Hippocampal formation (tissue), 2 donors: ENCODE results near the gene PTGR1.

Source experiments
- DNase-seq, 2 donors: peaks; one replicate each; lab custom pipeline; 2025; lab: John Stamatoyannopoulos, UW

The PTGR1 gene

DNA sequence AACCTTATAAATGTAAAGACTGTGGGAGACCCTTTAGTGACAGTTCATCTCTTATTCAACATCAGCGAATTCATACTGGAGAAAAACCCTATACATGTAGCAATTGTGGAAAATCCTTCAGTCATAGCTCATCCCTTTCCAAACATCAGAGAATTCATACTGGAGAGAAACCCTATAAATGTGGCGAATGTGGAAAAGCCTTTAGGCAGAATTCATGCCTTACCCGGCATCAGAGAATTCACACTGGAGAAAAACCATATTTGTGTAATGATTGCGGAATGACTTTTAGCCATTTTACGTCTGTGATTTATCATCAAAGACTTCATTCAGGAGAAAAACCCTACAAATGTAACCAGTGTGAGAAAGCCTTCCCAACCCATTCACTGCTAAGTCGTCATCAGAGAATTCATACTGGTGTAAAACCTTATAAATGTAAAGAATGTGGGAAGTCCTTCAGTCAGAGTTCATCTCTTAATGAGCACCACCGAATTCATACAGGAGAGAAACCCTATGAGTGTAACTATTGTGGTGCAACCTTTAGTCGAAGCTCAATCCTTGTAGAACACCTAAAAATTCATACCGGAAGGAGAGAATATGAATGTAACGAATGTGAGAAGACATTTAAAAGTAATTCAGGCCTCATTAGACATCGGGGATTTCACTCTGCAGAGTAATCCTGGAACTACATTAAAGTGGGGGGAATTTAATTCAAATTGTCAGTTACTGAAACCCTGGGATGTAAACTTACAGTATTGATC is 56.8 kb downstream of the PTGR1 start:
- no peak for DNase-seq

- no peak for DNase-seq
Observed at GRCh38 chr9:111533099-111533790, 66.2 kb downstream of the PTGR1 start.

DNA sequence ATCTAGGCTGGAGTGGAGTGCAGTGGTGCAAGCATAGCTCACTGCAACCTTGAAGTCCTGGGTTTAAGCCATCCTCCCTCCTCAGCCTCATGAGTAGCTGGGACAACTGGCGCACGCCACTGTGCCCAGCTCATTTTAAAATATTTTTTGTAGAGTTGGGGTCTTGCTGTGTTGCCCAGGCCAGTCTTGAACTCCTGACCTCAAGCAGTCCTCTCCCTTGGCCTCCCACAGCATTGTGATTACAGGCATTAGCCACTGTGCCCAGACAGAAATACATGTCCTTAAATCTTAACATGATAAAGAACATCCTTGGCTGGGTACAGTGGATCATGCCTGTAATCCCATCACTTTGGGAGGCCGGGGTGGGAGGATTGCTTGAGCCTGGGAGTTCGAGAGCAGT is 67.7 kb downstream of the PTGR1 start:
- no peak for DNase-seq

GRCh38 chr9:111529787-111530186 is 69.7 kb downstream of the PTGR1 start:
- DNase-seq, result no peak

- no peak for DNase-seq
Observed at GRCh38 chr9:111527347-111527746, 72.1 kb downstream of the PTGR1 start.

- DNase-seq, result peak; percentile 63 to 74
Observed at GRCh38 chr9:111525056-111525977, 74.1 kb downstream of the PTGR1 start, which contains the start of gene ZNF483. Gene ZNF483, plus strand, starts transcription at chr9:111525179. Its CDS starts 2,217 bp downstream, at chr9:111527396.

- no peak for DNase-seq
Observed at GRCh38 chr9:111524731-111525055, 74.8 kb downstream of the PTGR1 start.

DNA sequence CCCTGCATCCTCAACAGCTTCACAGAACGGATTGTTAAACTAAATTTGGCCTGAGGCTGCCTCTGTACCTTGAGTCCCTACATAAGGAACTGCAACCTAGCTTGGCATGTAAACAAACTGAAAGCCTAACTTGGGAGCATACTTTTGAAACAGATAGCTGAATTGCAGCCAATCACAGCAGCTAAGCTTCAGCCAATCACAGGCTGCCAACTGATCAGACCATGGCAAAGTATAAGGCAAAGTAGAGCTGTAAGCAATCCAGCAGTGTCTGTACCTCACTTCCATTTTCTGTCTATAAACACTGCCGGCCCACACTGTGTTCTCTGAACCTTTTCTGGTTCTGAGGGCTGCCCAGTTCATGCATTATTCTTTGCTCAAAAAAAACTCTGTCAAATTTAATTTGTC is 83.4 kb downstream of the PTGR1 start:
- DNase-seq, result no peak

- no peak for DNase-seq
Observed at GRCh38 chr9:111514967-111515366, 84.5 kb downstream of the PTGR1 start.
